GM18868 (cell line): ENCODE measurements around the gene SLC35F4.
"Not testable (repeated sequence)": the region's sequence is repeated elsewhere in the genome, so short reads cannot be mapped to it uniquely, and the experiment has no call there.

Source experiments
- ATAC-seq: cut with Tn5 transposase; IDR thresholded peaks from one replicate; pipeline ENCODE4 v1.9.1; 2021; ENCODE audit warnings: mild to moderate bottlenecking, moderate library complexity; ENCODE audit not compliant: unreplicated experiment

SLC35F4 gene

GRCh38 chr14:57732463-57733285 lies 133.2 kb downstream of the SLC35F4 start:
- ATAC-seq: no peak

GRCh38 chr14:57729208-57730187 lies 136.4 kb downstream of the SLC35F4 start:
- no peak for ATAC-seq

GRCh38 chr14:57725399-57726077 lies 140.4 kb downstream of the SLC35F4 start:
- no peak for ATAC-seq

- ATAC-seq: not testable (repeated sequence)
Measured at GRCh38 chr14:57722141-57722540, 143.8 kb downstream of the SLC35F4 start.

GRCh38 chr14:57714487-57714931 lies 151.4 kb downstream of the SLC35F4 start:
- no peak for ATAC-seq

- peak; percentile 52 for ATAC-seq
Measured at GRCh38 chr14:57712698-57713097, 153.2 kb downstream of the SLC35F4 start.

- ATAC-seq: no peak
Measured at GRCh38 chr14:57712102-57712501, 153.8 kb downstream of the SLC35F4 start.

GRCh38 chr14:57709909-57710308 lies 156.0 kb downstream of the SLC35F4 start:
- no peak for ATAC-seq

GRCh38 chr14:57709086-57709485 lies 156.8 kb downstream of the SLC35F4 start:
- not testable (repeated sequence) for ATAC-seq

- peak; percentile 58 for ATAC-seq
Measured at GRCh38 chr14:57707219-57707618, 158.7 kb downstream of the SLC35F4 start.

GRCh38 chr14:57704763-57705162 lies 161.1 kb downstream of the SLC35F4 start:
- no peak for ATAC-seq

GRCh38 chr14:57699947-57700346 lies 165.9 kb downstream of the SLC35F4 start:
- no peak for ATAC-seq

GRCh38 chr14:57692671-57693070 lies 173.2 kb downstream of the SLC35F4 start:
- peak; percentile 45 for ATAC-seq

- ATAC-seq: no peak
Measured at GRCh38 chr14:57687416-57687815, 178.5 kb downstream of the SLC35F4 start.

- no peak for ATAC-seq
Measured at GRCh38 chr14:57686304-57686703, 179.6 kb downstream of the SLC35F4 start.

- ATAC-seq: no peak
Measured at GRCh38 chr14:57671021-57671420, 194.9 kb downstream of the SLC35F4 start.

- ATAC-seq: no peak
Measured at GRCh38 chr14:57660208-57660607, 205.7 kb downstream of the SLC35F4 start.

- ATAC-seq: no peak
Measured at GRCh38 chr14:57659052-57659451, 206.8 kb downstream of the SLC35F4 start.

GRCh38 chr14:57657487-57657886 lies 208.4 kb downstream of the SLC35F4 start:
- ATAC-seq: no peak

- ATAC-seq: no peak
Measured at GRCh38 chr14:57656853-57657252, 209.0 kb downstream of the SLC35F4 start.

GRCh38 chr14:57652769-57653168 lies 213.1 kb downstream of the SLC35F4 start:
- ATAC-seq: no peak
